Hematopoietic multipotent progenitor cell treated with erythropoietin and hydrocortisone succinate and interleukin-3 and kit ligand, for 4 days (in vitro differentiated cells): ENCODE measurements around the gene CBL.
"Not testable (repeated sequence)": the region's sequence is repeated elsewhere in the genome, so short reads cannot be mapped to it uniquely, and the experiment has no call there.

Experiments
- DNase-seq: peaks from one replicate; pipeline ENCODE4 v3.0.0-alpha.2; 2015

CBL gene

GRCh38 chr11:119205574-119206510 lies at the start of gene CBL:
CBL (plus strand) TSS chr11:119206339; CDS start chr11:119206418, 79 bp downstream.
- peak; percentile 95 for DNase-seq

GRCh38 chr11:119156496-119156895 lies 49.6 kb upstream of the CBL start:
- DNase-seq = no peak

GRCh38 chr11:119157063-119157462 lies 49.1 kb upstream of the CBL start:
- peak; percentile 60 for DNase-seq

GRCh38 chr11:119158467-119158866 lies 47.7 kb upstream of the CBL start:
- DNase-seq = no peak

- no peak for DNase-seq
These were observed 46.0 kb upstream of the CBL start for GRCh38 chr11:119160151-119160550.

GRCh38 chr11:119161871-119162270 lies 44.3 kb upstream of the CBL start:
- DNase-seq = no peak

GRCh38 chr11:119166368-119167076 lies 39.6 kb upstream of the CBL start:
- DNase-seq = no peak

- not testable (repeated sequence) for DNase-seq
These were observed 39.1 kb upstream of the CBL start for GRCh38 chr11:119167077-119167458.

GRCh38 chr11:119167933-119168332 lies 38.2 kb upstream of the CBL start:
- no peak for DNase-seq

GRCh38 chr11:119168471-119169281 lies 37.5 kb upstream of the CBL start, which contains the start of gene NLRX1:
NLRX1 (plus strand) TSS chr11:119168725; CDS start chr11:119171404, 2,679 bp downstream.
- peak; percentile 95 for DNase-seq

GRCh38 chr11:119169282-119169719 lies 36.8 kb upstream of the CBL start:
- DNase-seq = peak; percentile 79

- peak; percentile 77 for DNase-seq
These were observed 33.6 kb upstream of the CBL start for GRCh38 chr11:119172513-119172912.

- no peak for DNase-seq
These were observed 32.7 kb upstream of the CBL start for GRCh38 chr11:119173453-119173852.

- no peak for DNase-seq
These were observed 30.6 kb upstream of the CBL start for GRCh38 chr11:119175493-119176077.

GRCh38 chr11:119178166-119178680 lies 27.9 kb upstream of the CBL start:
- no peak for DNase-seq

GRCh38 chr11:119179342-119179741 lies 26.8 kb upstream of the CBL start:
- no peak for DNase-seq

- no peak for DNase-seq
These were observed 26.2 kb upstream of the CBL start for GRCh38 chr11:119179983-119180382.

- no peak for DNase-seq
These were observed 25.1 kb upstream of the CBL start for GRCh38 chr11:119180729-119181676.

GRCh38 chr11:119181677-119182412 lies 24.3 kb upstream of the CBL start:
- DNase-seq = no peak

- DNase-seq = not testable (repeated sequence)
These were observed 21.7 kb upstream of the CBL start for GRCh38 chr11:119184399-119184798.
